T47D (cell line): ENCODE measurements around the gene PRKAR2B.

Experiments used
- DNase-seq, 2 experiments: peaks; one replicate each; pipeline versions ENCODE4 v3.0.0 to v3.0.0-alpha.2; 2011 to 2012; ENCODE audit warnings: low read depth in 1 of 2, low spot score in 1 of 2
- JUND ChIP-seq: IDR thresholded peaks from 2 replicates; pipeline ENCODE4 v1.6.1; 2012; ENCODE audit warnings: low read depth
- in situ Hi-C: cut with HindIII; loops from 2 replicates; pipeline ENCODE4 v1.10.0; 2016; ENCODE audit warnings: low sequenced_read_pairs, low pct_unique_long_range_greater_than_20kb

PRKAR2B gene

DNA sequence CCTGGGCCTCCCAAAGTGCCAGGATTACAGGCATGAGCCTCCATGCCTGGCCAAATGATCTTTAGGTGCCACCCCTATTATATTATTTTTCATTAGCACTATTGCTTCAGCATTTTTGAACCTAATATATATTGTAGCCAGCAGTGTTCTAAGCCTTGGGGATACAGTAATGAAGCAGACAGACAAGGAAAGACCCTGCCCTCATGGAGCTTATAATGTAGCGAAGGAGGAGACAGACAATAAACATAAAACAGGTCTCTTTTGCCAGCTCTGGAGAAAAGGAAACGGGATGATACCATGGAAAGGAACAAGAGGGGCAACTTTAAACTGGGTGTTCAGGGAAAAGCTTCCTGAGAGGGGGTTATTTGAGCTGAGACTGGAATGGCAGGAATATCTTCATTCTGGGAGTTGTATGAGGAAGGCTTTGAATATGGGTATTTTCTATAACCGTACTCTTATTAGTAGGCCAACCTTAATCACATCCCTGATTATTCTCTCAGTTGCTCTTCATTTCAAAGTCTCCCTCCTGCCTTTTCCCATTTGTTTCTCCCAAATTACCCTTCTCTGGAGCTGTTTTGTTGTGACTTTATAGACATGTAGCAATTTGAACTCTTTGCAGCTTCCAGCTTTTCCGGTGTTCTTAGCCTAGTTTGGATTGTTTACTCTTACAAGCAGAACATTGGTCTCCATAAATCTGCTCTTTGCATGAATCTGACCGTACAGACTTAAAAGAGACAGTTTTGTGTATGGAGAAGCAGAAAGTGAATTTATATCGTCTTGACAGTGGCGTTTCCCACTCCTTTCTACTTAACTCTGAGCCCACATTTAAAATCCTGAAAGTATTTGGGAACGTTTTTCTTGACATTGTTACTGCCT, 19.0 kb downstream of the PRKAR2B start:
- TF ChIP-seq JUND: no peak
- DNase-seq: no peak
- in situ Hi-C loops: no loop called here

DNA sequence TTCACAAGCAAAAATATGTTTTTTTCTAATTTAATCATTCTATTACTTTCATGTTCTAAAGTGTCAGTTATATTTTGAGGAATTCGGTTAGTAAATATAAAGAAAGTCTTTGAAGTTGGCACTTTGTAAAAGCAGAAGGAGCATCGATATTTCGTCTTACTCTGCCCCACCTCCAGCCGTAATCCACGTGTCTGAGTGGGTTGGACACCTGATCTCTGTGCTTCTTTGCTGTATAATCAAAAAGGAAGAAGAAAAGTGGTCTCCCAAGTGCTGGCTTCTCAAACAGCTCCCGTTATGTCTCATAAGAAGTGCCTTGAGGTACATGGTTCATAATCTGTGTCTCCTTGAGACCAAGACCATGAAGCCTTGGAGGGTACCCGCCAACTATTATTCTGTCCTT, 19.8 kb downstream of the PRKAR2B start:
- no peak for TF ChIP-seq JUND
- in situ Hi-C loops: no loop called here

DNA sequence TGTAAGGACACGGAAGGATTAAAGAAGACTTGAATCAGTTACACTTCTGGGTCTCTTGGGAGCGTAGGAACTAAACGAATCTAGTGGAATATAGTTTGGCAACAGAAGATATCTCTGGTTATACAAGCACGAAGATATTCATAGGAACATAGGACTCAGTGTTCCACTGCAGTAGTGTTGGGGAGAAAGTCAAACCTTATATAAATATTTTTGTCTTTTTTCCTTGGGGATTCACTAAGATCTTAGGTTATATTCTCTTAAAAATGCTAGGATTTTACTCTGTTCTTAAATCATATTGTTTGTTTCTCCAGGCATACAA, 21.4 kb downstream of the PRKAR2B start:
- no peak for TF ChIP-seq JUND
- in situ Hi-C loops: no loop called here
- DNase-seq: no peak

More for the DNA sequence above, 19.8 kb downstream of the PRKAR2B start:
- no peak for DNase-seq

DNA sequence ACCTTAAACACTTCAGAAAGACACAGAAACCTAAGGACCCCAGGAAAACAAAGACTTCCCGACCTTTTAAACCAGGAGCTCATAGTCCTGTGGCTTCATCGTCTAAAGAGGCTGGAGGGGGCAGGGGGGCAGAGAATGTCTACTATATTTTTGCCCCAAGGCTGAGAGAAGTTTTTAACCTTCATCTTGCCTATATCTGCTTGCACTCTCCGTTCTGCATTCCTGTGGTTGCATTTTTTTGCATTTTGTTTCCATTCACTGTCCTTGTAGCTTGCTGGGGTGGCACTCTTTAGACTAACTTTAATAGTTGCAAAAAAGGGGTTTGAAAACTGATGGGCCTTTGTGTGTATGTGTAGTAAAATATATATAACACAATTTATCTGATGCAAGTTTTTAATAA, 23.7 kb downstream of the PRKAR2B start:
- no peak for DNase-seq
- TF ChIP-seq JUND: no peak
- in situ Hi-C loops: no loop called here

DNA sequence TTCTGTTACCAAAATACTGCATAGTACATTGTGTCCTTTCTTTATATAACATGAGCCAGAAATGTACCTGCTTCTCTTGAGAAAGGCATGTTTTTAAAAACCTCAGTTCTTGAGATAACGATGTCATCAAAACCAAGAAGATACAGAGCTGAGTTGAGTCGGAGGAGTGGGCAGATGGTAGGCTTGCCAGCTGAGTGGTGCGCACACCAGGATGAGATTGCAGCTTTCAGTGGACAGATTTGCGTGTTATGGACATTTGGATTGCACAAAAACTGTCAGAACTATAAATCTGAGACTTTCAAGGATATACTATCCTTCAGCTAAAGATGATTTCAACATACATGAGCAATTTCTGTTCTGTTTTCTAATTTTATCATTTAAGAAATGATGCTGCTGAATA, 25.0 kb downstream of the PRKAR2B start:
- in situ Hi-C loops: no loop called here
- no peak for TF ChIP-seq JUND
- no peak for DNase-seq

DNA sequence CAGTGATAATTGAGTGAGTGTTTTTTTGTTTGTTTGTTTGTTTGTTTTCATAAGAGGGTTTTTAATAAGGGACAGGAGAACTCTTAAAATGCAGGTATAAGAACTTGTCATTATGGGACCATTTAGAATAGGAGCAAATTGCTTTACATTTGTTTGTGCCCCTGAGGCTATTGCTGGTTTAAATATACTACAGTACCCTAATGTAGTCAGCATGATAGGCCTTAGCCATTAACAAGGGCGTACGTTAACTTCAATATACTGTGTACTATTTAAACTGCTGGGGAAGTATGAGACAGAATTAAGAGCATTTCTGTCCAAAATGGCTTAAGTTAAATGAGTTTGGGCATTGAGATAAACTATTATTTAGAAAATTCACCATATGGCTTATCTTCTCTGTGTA, 26.2 kb downstream of the PRKAR2B start:
- TF ChIP-seq JUND: no peak
- DNase-seq: no peak
- in situ Hi-C loops: no loop called here

DNA sequence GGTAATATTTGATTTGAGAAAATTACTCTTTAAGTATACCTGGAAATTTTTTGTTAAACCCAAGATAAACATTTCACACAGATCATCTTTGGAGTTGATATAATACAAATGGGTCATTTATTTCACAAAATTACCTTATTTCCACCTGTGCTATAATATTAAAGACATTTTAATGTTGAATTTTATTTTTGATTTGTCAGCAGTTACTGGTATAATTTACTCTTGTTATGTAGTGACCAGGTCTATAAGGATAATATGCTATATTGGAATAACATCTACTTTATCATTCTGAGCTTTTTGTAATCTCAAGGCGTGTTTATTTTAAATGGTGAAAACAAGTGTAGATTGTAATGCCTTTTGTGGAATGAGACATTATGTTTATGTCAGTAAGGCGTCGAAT, 26.6 kb downstream of the PRKAR2B start:
- no peak for DNase-seq
- in situ Hi-C loops: no loop called here
- no peak for TF ChIP-seq JUND

DNA sequence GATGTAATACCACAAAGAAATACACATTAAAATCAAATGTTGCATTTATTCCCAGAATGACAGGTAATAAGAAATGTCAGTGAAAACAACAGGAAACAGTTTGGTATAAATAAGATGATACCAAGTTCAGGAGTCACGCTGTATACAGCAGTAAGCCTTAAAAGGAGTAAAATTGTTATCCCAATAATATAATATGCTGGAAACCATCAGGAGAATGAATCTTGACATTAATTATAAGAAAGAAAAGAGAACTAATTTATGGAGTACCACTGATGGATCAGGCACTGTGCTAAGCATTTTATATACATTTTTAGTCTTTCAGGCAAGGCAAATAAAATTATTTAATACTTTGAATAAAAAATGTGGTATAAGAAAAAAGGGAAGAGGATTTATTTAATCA, 27.6 kb downstream of the PRKAR2B start:
- DNase-seq: no peak
- in situ Hi-C loops: no loop called here
- no peak for TF ChIP-seq JUND

DNA sequence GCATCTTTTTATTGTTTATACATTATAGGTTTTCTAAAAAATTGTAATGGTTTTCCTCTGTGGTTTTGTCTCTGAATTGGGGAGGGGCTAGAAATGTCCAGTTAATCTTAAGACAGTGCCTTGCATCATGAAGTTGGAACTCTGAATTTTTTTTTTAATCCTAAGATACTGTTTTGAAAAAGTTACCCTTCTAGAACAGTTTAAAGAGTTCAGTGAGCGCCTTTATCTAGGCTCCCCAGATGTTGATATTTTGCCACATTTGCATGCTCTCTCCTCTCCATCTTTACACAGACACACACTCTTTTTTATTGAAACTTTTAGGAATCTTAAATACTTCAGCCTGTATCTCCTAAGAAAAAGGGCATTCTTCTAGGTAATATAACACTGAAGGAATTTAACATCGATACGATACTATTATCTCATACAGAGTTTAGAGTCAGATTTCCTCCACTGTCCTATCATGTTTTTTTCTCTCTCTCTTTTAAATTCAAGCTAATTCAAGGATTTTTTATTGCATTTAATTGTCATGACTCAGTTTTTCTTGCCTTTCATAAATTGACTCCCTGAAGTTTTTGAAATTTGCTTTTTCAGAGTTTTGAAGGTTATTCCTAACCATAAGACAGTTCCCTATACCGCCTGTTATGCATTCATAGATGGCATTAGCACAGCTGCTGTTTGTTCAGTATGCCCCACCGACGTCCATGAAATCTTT, 31.5 kb downstream of the PRKAR2B start:
- no peak for TF ChIP-seq JUND
- in situ Hi-C loops: no loop called here
- DNase-seq: no peak

DNA sequence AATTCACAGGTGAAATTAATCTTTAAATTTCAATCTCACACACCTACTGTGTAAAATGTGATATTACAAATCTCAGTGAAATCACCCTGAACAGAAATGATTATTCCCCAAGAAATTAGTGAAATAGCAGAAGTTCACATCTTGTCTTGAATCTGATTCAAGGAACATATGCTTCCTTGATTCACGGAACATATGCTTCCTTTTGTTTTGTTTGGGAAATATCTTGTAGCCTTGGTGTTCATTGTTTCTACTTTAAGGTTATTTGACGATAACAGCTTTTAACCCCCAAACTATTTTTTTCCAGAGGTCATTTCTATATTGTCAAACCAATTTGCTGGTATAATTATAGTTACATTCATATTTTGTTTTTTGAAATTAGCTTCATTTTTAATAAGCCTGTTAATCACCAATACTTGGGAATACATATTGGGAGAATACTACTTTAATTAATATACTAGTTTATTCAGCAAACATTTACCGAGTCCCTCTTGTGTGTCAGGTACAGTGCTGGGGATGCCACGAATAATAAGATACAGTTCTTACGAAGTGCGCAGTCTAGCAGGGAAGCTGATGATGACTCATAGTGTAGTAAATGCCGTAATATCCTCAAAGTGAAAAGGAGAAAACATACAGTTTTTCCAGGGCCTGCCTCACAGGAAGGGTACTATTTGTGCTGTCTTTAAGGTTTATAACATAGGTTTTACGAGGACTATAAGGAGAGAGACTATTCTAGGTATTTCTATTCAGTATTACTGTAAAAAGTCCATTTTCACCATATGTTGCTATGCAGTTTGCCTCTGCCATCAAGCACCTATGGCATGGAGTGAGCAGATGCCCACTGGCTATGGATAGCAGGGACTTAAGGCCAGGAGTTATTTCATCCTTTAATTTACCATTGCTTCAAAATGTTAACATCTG, 32.5 kb downstream of the PRKAR2B start:
- DNase-seq: no peak
- in situ Hi-C loops: no loop called here
- TF ChIP-seq JUND: no peak

DNA sequence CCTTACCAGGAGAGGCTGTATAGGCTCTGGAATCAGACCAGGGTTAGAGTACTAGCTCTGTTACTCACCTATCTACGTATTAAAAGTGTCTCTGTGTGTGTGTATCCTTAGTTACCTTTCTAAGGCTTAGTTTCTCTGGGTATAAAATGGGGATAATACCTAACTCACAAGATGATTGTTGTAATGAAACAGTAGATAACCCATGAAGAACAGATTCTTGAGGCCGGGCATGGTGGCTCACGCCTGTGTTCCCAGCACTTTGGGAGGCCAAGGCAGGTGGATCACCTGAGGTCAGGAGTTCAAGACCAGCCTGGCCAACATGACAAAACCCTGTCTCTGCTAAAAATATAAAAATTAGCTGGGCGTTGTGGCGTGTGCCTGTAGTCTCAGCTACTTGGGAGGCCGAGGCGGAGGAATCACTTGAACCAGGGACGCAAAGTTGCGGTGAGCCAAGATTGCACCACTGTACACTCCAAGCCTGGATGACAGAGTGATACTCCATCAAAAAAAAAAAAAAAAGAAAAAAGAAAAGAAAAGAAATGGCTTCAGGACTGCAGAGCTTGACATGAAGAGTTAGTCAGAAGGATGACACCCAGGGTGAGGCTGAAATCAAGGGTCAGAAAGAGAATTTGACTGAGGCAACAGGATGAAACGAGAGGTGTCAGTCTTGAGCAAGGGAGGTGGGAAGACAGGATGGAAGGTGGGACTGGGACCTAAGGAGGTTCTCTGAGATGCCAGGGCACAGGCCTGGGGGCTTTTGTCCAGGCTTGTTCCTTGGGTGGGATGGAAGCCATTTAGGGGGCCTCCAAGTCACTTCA, 33.4 kb downstream of the PRKAR2B start:
- DNase-seq: no peak
- in situ Hi-C loops: no loop called here
- TF ChIP-seq JUND: no peak

DNA sequence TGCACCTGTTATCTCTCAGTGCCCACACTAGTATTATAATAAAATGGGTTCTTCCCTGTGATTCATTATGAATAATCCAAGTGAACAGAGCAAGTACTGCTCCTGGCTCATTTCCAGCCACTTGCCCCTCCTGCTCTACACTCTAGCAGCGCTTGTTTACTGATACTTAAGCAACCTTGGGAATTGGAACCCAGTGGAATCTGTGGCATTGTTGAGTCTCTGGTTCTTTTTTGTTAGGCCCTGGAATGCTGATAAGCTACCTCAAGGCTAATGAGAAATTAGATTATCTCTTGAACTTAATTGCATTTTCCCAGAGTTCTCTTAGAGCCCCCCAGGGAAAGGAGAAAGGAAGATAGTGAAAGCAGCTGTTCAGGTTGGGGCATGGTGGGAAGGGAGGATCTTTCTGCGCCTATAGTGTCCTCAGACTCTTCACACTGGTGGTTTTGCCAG, 34.0 kb downstream of the PRKAR2B start:
- no peak for DNase-seq
- no peak for TF ChIP-seq JUND
- in situ Hi-C loops: no loop called here
